ENCODE results near the gene UNC13C.

DNA sequence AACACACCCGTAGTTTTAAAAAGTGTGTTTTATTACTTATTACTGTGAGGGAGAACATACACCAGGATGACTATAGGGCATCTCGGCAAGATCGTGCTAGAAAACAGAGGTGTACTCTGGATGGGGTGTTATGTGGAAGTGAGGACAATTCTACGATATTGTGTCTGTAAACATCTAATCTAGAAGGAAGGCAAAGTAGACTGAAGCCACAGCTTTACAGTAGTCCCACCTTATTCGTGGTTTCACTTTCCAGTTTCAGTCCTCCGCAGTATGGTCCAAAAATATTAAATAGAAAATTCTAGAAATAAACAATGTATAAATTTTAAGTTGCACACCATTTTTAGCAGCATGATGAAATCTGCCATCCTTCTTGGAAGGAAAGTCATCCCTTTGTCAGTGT is 277.9 kb downstream of the UNC13C start:
- no peak for TF ChIP-seq POLR2A (IDR thresholded peaks at IDR 0.05)
- TF ChIP-seq, protein P1, sequence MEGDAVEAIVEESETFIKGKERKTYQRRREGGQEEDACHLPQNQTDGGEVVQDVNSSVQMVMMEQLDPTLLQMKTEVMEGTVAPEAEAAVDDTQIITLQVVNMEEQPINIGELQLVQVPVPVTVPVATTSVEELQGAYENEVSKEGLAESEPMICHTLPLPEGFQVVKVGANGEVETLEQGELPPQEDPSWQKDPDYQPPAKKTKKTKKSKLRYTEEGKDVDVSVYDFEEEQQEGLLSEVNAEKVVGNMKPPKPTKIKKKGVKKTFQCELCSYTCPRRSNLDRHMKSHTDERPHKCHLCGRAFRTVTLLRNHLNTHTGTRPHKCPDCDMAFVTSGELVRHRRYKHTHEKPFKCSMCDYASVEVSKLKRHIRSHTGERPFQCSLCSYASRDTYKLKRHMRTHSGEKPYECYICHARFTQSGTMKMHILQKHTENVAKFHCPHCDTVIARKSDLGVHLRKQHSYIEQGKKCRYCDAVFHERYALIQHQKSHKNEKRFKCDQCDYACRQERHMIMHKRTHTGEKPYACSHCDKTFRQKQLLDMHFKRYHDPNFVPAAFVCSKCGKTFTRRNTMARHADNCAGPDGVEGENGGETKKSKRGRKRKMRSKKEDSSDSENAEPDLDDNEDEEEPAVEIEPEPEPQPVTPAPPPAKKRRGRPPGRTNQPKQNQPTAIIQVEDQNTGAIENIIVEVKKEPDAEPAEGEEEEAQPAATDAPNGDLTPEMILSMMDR (IDR thresholded peaks at IDR 0.05), result no peak
